Prostate gland (tissue), 2 donors: ENCODE results near the gene LRRC71.

ENCODE experiments used
- POLR2A ChIP-seq: fragments of 450-650 bp; IDR thresholded peaks from one replicate; pipeline ENCODE4 v1.6.1; 2016; ENCODE audit warnings: antibody characterized with exemption, mild to moderate bottlenecking
- POLR2AphosphoS5 ChIP-seq: sonication (generic); formaldehyde crosslinking; IDR thresholded peaks from one replicate; pipeline ENCODE4 v1.6.1; 2017; ENCODE audit warnings: antibody characterized with exemption
- TF ChIP-seq, protein P1 (sequence below), 4 experiments: fragments of 200-600 bp in 2 of 4; fragments of 450-650 bp in 2 of 4; sonication (generic) in 2 of 4; IDR thresholded peaks; 1 replicate in 3 of 4; 2 replicates in 1 of 4; pipeline ENCODE4 v1.5.1; 2016 to 2019; ENCODE audit warnings: antibody characterized with exemption in 4 of 4, mild to moderate bottlenecking in 2 of 4, moderate library complexity in 2 of 4

DNA sequence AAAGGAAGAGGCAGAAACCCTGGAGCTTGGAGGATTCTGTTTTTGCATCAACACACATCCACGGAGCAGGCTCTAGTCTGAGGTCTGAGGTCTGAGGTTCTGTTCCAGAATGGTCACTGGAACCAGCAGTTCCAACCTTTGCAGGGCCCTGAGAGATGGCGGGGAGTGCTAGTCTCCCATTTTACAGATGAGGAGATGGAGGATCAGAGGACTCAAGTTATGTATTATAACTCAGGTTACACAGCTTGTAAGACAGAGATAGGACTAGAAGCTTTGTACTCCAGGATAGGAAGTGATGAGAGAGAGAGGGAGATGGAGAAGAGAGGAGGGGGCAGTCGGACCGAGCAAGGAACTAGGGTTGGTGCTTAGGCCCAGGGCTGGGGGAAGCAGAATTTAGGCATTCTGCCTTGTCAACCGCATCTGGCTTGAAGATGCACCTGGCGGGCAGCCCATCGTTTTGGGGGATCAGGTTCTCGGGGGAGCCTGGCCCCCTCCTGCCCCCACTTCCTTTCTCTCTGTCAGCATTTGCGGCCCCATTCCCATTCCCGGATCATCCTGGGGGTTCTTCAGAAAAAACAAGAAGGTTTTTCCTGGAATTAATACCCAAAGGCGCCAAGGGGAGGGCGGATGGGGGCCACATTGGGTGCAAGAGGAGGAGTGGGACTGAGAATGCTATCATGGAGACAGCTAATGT lies 21.3 kb upstream of the LRRC71 start:
- TF ChIP-seq, protein P1, sequence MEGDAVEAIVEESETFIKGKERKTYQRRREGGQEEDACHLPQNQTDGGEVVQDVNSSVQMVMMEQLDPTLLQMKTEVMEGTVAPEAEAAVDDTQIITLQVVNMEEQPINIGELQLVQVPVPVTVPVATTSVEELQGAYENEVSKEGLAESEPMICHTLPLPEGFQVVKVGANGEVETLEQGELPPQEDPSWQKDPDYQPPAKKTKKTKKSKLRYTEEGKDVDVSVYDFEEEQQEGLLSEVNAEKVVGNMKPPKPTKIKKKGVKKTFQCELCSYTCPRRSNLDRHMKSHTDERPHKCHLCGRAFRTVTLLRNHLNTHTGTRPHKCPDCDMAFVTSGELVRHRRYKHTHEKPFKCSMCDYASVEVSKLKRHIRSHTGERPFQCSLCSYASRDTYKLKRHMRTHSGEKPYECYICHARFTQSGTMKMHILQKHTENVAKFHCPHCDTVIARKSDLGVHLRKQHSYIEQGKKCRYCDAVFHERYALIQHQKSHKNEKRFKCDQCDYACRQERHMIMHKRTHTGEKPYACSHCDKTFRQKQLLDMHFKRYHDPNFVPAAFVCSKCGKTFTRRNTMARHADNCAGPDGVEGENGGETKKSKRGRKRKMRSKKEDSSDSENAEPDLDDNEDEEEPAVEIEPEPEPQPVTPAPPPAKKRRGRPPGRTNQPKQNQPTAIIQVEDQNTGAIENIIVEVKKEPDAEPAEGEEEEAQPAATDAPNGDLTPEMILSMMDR (IDR thresholded peaks at IDR 0.05) = no peak
- TF ChIP-seq POLR2A = no peak
- no peak for TF ChIP-seq POLR2AphosphoS5
